GM12878 (cell line): ENCODE measurements around the gene HSPB7.
"Not testable (repeated sequence)": the region's sequence is repeated elsewhere in the genome, so short reads cannot be mapped to it uniquely, and the experiment has no call there.

Source experiments
- CHD2 ChIP-seq: IDR thresholded peaks from 2 replicates; pipeline ENCODE4 v1.6.1; 2011; ENCODE audit warnings: low read depth, low read length, improper control_type of control experiment, borderline replicate concordance
- FOXM1 ChIP-seq: IDR thresholded peaks from 2 replicates; pipeline ENCODE4 v1.6.1; 2012; ENCODE audit warnings: low read depth, mild to moderate bottlenecking, inconsistent platforms, low read length, moderate library complexity
- RAD21 ChIP-seq: IDR thresholded peaks from 2 replicates; pipeline ENCODE4 v1.6.1; 2011; ENCODE audit warnings: mild to moderate bottlenecking, low read depth, low read length, moderate library complexity; ENCODE audit not compliant: insufficient read depth
- TF ChIP-seq, protein P1 (sequence below): fragments of 450-650 bp; IDR thresholded peaks from 2 replicates; pipeline ENCODE4 v1.6.1; 2017; ENCODE audit warnings: mild to moderate bottlenecking

DNA sequence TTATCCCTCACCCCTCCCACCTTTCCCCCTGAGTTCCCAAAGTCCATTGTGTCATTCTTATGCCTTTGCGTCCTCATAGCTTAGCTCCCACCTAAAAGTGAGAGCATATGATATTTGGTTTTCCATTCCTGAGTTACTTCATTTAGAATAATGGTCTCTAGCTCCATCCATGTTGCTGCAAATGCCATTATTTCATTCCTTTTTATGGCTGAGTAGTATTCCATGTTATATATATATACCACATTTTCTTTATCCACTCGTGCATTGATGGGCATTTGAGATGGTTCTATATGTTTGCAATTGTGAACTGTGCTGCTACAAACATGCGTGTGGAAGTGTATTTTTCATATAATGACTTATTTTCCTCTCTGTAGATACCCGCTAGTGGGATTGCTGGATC, 39.9 kb downstream of the HSPB7 start:
- TF ChIP-seq, protein P1, sequence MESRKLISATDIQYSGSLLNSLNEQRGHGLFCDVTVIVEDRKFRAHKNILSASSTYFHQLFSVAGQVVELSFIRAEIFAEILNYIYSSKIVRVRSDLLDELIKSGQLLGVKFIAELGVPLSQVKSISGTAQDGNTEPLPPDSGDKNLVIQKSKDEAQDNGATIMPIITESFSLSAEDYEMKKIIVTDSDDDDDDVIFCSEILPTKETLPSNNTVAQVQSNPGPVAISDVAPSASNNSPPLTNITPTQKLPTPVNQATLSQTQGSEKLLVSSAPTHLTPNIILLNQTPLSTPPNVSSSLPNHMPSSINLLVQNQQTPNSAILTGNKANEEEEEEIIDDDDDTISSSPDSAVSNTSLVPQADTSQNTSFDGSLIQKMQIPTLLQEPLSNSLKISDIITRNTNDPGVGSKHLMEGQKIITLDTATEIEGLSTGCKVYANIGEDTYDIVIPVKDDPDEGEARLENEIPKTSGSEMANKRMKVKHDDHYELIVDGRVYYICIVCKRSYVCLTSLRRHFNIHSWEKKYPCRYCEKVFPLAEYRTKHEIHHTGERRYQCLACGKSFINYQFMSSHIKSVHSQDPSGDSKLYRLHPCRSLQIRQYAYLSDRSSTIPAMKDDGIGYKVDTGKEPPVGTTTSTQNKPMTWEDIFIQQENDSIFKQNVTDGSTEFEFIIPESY: not testable (repeated sequence)
- not testable (repeated sequence) for TF ChIP-seq CHD2, FOXM1, RAD21
